ENCODE results near the gene GPR84. TPM values are rescaled to one million over a fixed set of nuclear protein-coding genes. Genes with fewer than 3 reads are reported as not detected.

Gene GPR84
- total RNA-seq, 1 donor from 2014 or later: not detected

DNA sequence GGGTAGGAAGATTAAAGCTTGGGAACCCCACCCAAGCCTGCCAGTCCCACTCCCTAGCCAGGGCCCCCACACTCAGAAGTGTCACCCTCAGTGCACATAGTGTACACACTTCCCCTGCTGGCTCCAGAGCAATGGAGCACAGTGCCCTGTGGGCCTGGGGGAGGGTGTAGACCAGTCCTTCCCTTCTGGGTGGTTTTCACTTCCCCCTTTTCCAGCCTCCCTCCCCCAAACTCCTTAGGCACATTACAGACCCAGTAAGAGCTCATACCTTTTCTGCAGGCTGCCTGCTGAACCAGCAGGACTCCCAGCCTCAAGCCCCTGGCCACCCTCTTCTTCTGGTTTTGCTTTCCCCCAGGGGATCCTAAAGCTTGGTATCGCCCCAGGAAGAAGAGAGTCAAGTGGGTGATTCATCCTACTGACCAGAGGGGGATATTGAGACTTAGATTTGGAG lies 20.3 kb upstream of the GPR84 start, which contains the start of gene ZNF385A:
ZNF385A (minus strand) TSS at position 143 of the 451 bp plus-strand sequence. CDS start 219 bp downstream, outside the sequence.
- H4K20me1 ChIP-seq (ENCODE audit: insufficient read depth, low read length): no peaks in the 10 kb centered on the region
- FAIRE-seq: no peak
- no peaks in the 10 kb centered on the region for H3K36me3 ChIP-seq (ENCODE audit: insufficient read depth, low read length)
- Mint-ChIP-seq H3K4me3 (ENCODE audit: unreplicated experiment) (peak within 1 kb of the TSS; percentile 52), H3K27ac (ENCODE audit: unreplicated experiment) (peak within 1 kb of the TSS; percentile 41), H3K27me3 (ENCODE audit: low read depth, unreplicated experiment) (no peaks in the 10 kb centered on the region), H3K4me1 (ENCODE audit: low read depth, unreplicated experiment) (peaks cover 29% of the 10 kb centered on the region), H3K36me3 (ENCODE audit: low read depth, unreplicated experiment) (peaks cover 11% of the 10 kb centered on the region), H3K9me3 (ENCODE audit: unreplicated experiment) (peaks cover 1% of the 10 kb centered on the region)
- H3K27me3 ChIP-seq (ENCODE audit: insufficient read depth, low read length): no peaks in the 10 kb centered on the region
- no peak within 1 kb of the TSS for H3K4me3 ChIP-seq (ENCODE audit: insufficient read depth, low read depth, low read length)
- no peak within 1 kb of the TSS for H3K4me2 ChIP-seq (ENCODE audit: low read length)
- peaks cover 7% of the 10 kb centered on the region for H3K4me1 ChIP-seq (ENCODE audit: insufficient read depth, low read length)
- H3K79me2 ChIP-seq (ENCODE audit: insufficient read depth, low read length): no peaks in the 10 kb centered on the region
- DNase-seq (ENCODE audit: low read depth): no peak
- no peak within 1 kb of the TSS for H3K9ac ChIP-seq (ENCODE audit: low read length)
- H3K27ac ChIP-seq (ENCODE audit: low read depth, low read length): no peak within 1 kb of the TSS
- no peak within 1 kb of the TSS for H2AFZ ChIP-seq (ENCODE audit: low read depth, low read length)
- TF ChIP-seq EZH2 (IDR thresholded peaks at IDR 0.05; ENCODE audit: insufficient read depth, low read length) (no peak), CTCF (IDR thresholded peaks at IDR 0.05; ENCODE audit: insufficient read depth, low read depth, low read length) (no peak)
- H3K9me3 ChIP-seq (ENCODE audit: insufficient read depth, low read depth, low read length): no peaks in the 10 kb centered on the region

- DNase-seq (ENCODE audit: low read depth): peak; percentile 70
- H3K4me3 Mint-ChIP-seq (ENCODE audit: unreplicated experiment): peak overlapping the region; percentile 40
- H3K4me1 ChIP-seq (ENCODE audit: insufficient read depth, low read length): peaks cover 17% of the 10 kb centered on the region
- H4K20me1 ChIP-seq (ENCODE audit: insufficient read depth, low read length): peaks cover 4% of the 10 kb centered on the region
- H3K9me3 ChIP-seq (ENCODE audit: insufficient read depth, low read depth, low read length): no peaks in the 10 kb centered on the region
- no peaks in the 10 kb centered on the region for H3K36me3 ChIP-seq (ENCODE audit: insufficient read depth, low read length)
- TF ChIP-seq EZH2 (IDR thresholded peaks at IDR 0.05; ENCODE audit: insufficient read depth, low read length) (no peak), CTCF (IDR thresholded peaks at IDR 0.05; ENCODE audit: insufficient read depth, low read depth, low read length) (no peak)
- H3K4me1 Mint-ChIP-seq (ENCODE audit: low read depth, unreplicated experiment): peaks cover 26% of the 10 kb centered on the region
- peaks cover 11% of the 10 kb centered on the region for H3K36me3 Mint-ChIP-seq (ENCODE audit: low read depth, unreplicated experiment)
- H3K79me2 ChIP-seq (ENCODE audit: insufficient read depth, low read length): no peaks in the 10 kb centered on the region
- no peaks in the 10 kb centered on the region for H3K27me3 Mint-ChIP-seq (ENCODE audit: low read depth, unreplicated experiment)
- peak overlapping the region; percentile 43 for H3K4me2 ChIP-seq (ENCODE audit: low read length)
- no peaks in the 10 kb centered on the region for H3K27me3 ChIP-seq (ENCODE audit: insufficient read depth, low read length)
- FAIRE-seq: no peak
- peak overlapping the region; percentile 18 for H2AFZ ChIP-seq (ENCODE audit: low read depth, low read length)
- H3K4me3 ChIP-seq (ENCODE audit: insufficient read depth, low read depth, low read length): no peak overlapping the region
- H3K27ac Mint-ChIP-seq (ENCODE audit: unreplicated experiment): peak overlapping the region; percentile 84
- H3K27ac ChIP-seq (ENCODE audit: low read depth, low read length): peak overlapping the region; percentile 49
- H3K9ac ChIP-seq (ENCODE audit: low read length): no peak overlapping the region
- peaks cover 1% of the 10 kb centered on the region for H3K9me3 Mint-ChIP-seq (ENCODE audit: unreplicated experiment)
These were observed 18.8 kb upstream of the GPR84 start for GRCh38 chr12:54383041-54383609.

DNA sequence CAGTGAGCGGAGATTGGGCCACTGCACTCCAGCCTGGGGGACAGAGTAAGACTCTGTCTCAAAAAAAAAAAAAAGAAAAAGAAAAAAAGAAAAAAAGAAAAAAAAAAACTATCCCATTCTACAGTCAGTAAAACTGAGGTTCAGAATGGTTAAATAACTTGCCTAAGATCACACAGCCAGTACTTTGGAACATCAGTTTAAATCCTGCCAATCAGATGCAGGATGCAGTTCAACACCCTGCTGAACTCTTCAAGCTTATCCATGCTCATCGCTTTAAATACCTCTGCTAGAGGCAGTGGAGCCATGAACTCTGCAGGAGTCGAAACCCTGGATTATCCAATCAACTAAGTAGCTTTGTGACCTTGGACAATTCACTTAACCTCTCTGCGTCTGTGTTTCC lies 16.9 kb upstream of the GPR84 start:
- H3K9ac ChIP-seq (ENCODE audit: low read length): no peak overlapping the region
- no peaks in the 10 kb centered on the region for H3K36me3 ChIP-seq (ENCODE audit: insufficient read depth, low read length)
- peaks cover 17% of the 10 kb centered on the region for H3K4me1 ChIP-seq (ENCODE audit: insufficient read depth, low read length)
- no peaks in the 10 kb centered on the region for H3K27me3 ChIP-seq (ENCODE audit: insufficient read depth, low read length)
- DNase-seq (ENCODE audit: low read depth) (no peak), FAIRE-seq (no peak)
- Mint-ChIP-seq H3K27me3 (ENCODE audit: low read depth, unreplicated experiment) (peaks cover 6% of the 10 kb centered on the region), H3K4me3 (ENCODE audit: unreplicated experiment) (no peak overlapping the region), H3K9me3 (ENCODE audit: unreplicated experiment) (peaks cover 3% of the 10 kb centered on the region), H3K4me1 (ENCODE audit: low read depth, unreplicated experiment) (peaks cover 21% of the 10 kb centered on the region), H3K27ac (ENCODE audit: unreplicated experiment) (no peak overlapping the region), H3K36me3 (ENCODE audit: low read depth, unreplicated experiment) (peaks cover 15% of the 10 kb centered on the region)
- no peak overlapping the region for H3K4me2 ChIP-seq (ENCODE audit: low read length)
- no peak overlapping the region for H3K27ac ChIP-seq (ENCODE audit: low read depth, low read length)
- H3K4me3 ChIP-seq (ENCODE audit: insufficient read depth, low read depth, low read length): no peak overlapping the region
- H3K79me2 ChIP-seq (ENCODE audit: insufficient read depth, low read length): no peaks in the 10 kb centered on the region
- no peaks in the 10 kb centered on the region for H3K9me3 ChIP-seq (ENCODE audit: insufficient read depth, low read depth, low read length)
- TF ChIP-seq EZH2 (IDR thresholded peaks at IDR 0.05; ENCODE audit: insufficient read depth, low read length) (no peak), CTCF (IDR thresholded peaks at IDR 0.05; ENCODE audit: insufficient read depth, low read depth, low read length) (no peak)
- H4K20me1 ChIP-seq (ENCODE audit: insufficient read depth, low read length): peaks cover 4% of the 10 kb centered on the region
- H2AFZ ChIP-seq (ENCODE audit: low read depth, low read length): no peak overlapping the region
